ENCODE data around the gene S100A3.
"Not testable (repeated sequence)": the region's sequence is repeated elsewhere in the genome, so short reads cannot be mapped to it uniquely, and the experiment has no call there.

S100A3 gene

DNA sequence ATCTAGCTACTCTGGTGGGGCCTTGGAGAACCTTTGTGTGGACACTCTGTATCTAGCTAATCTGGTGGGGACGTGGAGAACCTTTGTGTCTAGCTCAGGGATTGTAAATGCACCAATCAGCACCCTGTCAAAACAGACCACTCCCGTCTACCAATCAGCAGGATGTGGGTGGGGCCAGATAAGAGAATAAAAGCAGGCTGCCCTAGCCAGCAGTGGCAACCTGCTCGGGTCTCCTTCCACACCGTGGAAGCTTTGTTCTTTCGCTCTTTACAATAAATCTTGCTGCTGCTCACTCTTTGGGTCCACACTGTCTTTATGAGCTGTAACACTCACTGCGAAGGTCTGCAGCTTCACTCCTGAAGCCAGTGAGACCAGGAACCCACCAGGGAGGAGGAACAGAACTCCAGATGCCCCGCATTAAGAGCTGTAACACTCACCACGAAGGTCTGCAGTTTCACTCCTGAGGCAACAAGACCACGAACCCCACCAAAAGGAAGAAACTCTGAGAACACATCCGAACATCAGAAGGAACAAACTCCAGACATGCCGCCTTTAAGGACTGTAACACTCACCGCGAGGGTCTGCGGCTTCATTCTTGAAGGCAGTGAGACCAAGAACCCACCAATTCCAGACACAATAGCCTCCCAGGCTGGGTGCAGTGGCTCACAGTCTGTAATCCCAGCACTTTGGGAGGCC lies 26.6 kb downstream of the S100A3 start:
- H3K9me3 Mint-ChIP-seq; H3K27me3 Mint-ChIP-seq; ATAC-seq; DNase-seq; H3K4me1 Mint-ChIP-seq; H3K27ac Mint-ChIP-seq; H3K36me3 Mint-ChIP-seq (ENCODE audit: low read depth): not testable (repeated sequence)
- H3K4me3 Mint-ChIP-seq = peak overlapping the region; percentile 8

DNA sequence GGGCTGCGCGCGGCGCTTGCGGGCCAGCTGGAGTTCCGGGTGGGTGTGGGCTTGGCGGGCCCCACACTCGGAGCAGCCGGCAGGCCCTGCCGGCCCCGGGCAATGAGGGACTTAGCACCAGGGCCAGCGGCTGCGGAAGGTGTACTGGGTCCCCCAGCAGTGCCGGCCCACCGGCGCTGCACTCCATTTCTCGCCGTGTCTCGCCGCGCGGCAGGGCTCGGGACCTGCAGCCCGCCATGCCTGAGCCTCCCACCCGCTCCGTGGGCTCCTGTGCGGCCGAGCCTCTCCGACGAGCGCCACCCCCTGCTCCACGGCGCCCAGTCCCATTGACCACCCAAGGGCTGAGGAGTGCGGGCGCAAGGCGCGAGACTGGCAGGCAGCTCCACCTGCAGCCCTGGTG lies 27.2 kb downstream of the S100A3 start:
- not testable (repeated sequence) for H3K27me3 Mint-ChIP-seq; H3K27ac Mint-ChIP-seq; H3K4me1 Mint-ChIP-seq; H3K36me3 Mint-ChIP-seq (ENCODE audit: low read depth); H3K9me3 Mint-ChIP-seq; DNase-seq; H3K4me3 Mint-ChIP-seq; ATAC-seq

DNA sequence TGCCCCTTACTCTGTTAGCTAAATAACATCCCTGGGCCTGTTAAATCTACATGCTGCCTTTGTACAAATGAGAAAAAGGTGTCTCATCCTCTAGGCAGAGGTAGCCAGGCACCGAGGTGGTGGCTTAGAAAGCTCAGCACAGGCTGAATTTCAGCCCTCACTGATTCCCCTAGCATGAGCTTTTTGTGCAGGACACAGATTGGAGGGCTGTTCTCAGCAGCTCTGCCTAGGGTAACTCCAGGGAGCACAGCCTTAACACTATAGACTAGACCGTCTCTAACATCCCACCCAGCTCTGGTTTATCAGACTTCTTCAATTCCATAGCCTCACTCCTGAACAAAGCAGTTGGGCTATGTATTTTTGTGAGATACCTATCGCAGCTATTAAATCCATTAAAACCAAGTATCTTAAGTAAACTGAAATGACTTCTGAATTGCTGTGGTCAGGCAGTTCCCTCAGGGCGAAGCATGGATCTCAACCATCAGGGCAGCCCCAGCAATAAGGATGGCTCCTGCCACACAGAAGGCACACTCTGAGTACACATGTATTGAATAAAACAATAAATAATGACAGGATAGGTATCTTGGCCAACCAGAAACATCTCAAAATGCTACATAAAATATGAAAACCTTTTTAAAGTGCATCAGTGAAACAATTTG lies 28.1 kb downstream of the S100A3 start:
- Mint-ChIP-seq H3K4me3 (no peak overlapping the region), H3K4me1 (peaks cover 5% of the 10 kb centered on the region), H3K36me3 (ENCODE audit: low read depth) (no peaks in the 10 kb centered on the region), H3K9me3 (no peaks in the 10 kb centered on the region), H3K27ac (no peak overlapping the region), H3K27me3 (no peaks in the 10 kb centered on the region)
- DNase-seq (no peak), ATAC-seq (no peak)

DNA sequence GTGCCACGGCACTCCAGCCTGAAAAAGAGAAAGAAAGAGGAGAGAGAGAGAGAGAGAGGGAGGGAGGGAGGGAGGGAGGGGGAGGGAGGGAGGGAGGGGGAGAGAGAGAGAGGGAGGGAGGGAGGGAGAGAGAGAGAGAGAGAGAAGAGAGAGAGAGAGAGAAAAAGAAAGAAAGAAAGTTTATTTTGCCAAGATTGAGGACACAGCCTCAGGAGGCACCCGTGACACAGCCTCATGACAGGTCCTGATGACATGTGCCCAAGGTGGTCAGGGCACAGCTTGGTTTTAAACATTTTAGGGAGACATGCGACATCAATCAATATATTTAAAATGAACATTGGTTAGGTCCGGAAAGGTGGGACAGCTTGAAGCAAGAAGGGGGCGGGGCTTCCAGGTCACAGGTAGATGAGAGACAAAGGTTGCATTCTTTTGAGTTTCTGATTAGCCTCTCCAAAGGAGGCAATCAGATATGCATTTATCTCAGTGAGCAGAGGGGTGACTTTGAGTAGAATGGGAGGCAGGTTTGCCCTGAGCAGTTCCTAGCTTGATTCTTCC lies 28.8 kb downstream of the S100A3 start:
- not testable (repeated sequence) for H3K27me3 Mint-ChIP-seq; DNase-seq; H3K9me3 Mint-ChIP-seq; H3K4me3 Mint-ChIP-seq; H3K4me1 Mint-ChIP-seq; H3K36me3 Mint-ChIP-seq (ENCODE audit: low read depth); H3K27ac Mint-ChIP-seq; ATAC-seq

DNA sequence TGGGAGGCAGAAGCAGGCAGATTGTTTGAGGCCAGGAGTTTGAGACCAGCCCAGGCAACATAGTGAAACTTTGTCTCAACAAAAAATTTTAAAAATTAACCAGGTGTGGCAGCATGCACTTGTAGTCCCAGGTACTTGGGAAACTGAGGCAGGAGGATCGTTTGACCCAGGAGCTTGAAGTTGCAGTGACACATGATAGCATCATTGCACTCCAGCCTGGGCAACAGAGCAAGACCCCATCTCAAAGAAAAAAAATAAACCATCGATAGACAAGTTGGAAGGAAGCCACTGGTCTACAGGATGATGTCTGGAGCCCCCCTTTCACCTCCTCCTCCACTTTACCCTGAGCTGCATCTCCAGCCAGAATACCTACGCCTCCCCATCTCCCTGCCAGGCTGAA lies 29.8 kb downstream of the S100A3 start:
- ATAC-seq = no peak
- H3K27me3 Mint-ChIP-seq = no peaks in the 10 kb centered on the region
- H3K4me3 Mint-ChIP-seq = no peak overlapping the region
- no peak overlapping the region for H3K27ac Mint-ChIP-seq
- no peaks in the 10 kb centered on the region for H3K36me3 Mint-ChIP-seq (ENCODE audit: low read depth)
- DNase-seq = no peak
- no peaks in the 10 kb centered on the region for H3K9me3 Mint-ChIP-seq
- peaks cover 5% of the 10 kb centered on the region for H3K4me1 Mint-ChIP-seq

DNA sequence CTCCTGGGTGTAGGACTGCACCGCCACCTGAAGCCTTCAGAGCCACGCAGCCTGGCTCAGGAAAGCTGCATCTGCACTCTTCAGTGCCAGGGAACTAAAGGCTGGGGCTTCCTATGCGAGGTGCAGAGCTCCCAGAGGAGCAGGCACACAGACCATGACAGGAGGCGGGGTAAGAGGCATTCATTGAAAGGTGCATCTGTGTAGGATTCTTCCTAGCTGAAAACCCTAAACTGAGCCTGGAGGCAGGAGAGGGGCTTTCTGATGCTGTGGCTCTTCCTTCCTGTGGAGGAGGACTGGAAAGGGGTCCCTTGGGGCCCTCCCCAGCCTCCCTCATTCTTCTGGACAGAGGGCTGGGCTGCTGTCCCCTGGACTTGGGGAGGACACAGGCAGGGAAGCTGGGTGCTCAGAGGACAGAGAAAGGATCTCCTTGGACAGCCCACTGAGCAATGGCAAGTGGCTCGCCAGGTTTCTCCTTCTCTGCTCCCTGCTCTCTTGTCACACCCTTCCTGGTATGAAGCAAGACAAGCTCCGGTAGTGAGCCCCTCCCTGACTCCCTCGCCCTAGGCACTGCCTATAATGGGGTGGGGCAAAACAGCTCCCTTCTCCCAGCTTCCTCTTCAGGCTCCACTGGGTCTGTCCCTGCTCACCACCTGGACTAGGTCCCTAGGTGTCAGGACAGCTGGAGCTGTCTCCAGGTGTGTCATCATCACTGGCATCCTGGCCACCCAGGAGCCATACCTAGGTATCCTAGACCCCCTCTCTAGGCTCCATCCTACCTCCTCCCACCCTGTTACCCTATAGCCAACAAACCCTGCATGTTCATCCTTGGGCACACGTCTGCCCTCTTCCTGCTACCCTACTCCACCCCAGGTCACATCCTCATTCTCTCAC lies 33.3 kb downstream of the S100A3 start:
- Mint-ChIP-seq H3K27ac (no peak overlapping the region), H3K4me1 (peaks cover 13% of the 10 kb centered on the region), H3K9me3 (no peaks in the 10 kb centered on the region), H3K36me3 (ENCODE audit: low read depth) (no peaks in the 10 kb centered on the region), H3K27me3 (peaks cover 1% of the 10 kb centered on the region), H3K4me3 (no peak overlapping the region)
- ATAC-seq (no peak), DNase-seq (no peak)

DNA sequence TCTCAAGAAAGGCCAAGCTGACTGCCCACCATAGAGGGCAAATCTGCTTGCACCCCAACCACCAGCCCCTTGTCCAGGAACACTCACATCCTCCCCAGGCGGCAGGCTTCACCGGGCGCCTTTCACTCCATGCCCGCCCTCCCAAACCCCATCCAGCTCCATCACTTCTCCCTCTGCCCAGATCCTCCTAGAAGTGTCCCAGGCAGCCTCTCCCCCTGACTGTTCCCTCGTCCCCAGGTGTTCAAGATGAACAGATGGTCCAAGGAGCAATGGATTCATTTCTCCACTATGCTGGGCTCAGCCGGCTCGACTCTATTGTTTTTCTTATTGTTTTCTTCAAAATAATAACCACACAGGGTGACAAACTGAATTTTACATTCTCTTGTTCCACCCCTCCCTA lies 35.4 kb downstream of the S100A3 start:
- H3K27me3 Mint-ChIP-seq = peaks cover 1% of the 10 kb centered on the region
- H3K4me3 Mint-ChIP-seq = no peak overlapping the region
- peaks cover 15% of the 10 kb centered on the region for H3K4me1 Mint-ChIP-seq
- ATAC-seq (no peak), DNase-seq (no peak)
- no peak overlapping the region for H3K27ac Mint-ChIP-seq
- no peaks in the 10 kb centered on the region for H3K9me3 Mint-ChIP-seq
- H3K36me3 Mint-ChIP-seq (ENCODE audit: low read depth) = no peaks in the 10 kb centered on the region

DNA sequence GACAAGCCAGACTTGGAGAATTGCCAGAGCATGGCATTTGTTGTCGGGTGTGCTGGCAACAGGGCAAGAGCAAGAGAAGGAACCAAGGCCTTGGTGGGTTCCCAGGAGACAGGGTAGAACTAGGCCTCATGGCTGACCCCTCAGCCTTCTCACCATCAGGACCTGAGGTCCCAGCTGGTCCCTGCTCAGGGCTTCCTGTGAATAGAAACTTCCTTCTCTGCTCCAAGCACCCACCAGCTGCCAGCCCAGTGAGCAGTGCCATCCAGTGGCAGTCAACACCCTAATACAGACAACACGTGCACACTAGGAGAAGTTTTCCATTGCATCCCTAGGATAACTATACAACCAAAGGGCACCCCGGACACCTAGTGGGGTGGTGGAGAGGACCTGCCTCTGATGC lies 36.0 kb downstream of the S100A3 start:
- H3K36me3 Mint-ChIP-seq (ENCODE audit: low read depth) = no peaks in the 10 kb centered on the region
- H3K27me3 Mint-ChIP-seq = peaks cover 1% of the 10 kb centered on the region
- no peak for ATAC-seq
- no peak for DNase-seq
- H3K9me3 Mint-ChIP-seq = no peaks in the 10 kb centered on the region
- H3K4me3 Mint-ChIP-seq = no peak overlapping the region
- no peak overlapping the region for H3K27ac Mint-ChIP-seq
- peaks cover 15% of the 10 kb centered on the region for H3K4me1 Mint-ChIP-seq

DNA sequence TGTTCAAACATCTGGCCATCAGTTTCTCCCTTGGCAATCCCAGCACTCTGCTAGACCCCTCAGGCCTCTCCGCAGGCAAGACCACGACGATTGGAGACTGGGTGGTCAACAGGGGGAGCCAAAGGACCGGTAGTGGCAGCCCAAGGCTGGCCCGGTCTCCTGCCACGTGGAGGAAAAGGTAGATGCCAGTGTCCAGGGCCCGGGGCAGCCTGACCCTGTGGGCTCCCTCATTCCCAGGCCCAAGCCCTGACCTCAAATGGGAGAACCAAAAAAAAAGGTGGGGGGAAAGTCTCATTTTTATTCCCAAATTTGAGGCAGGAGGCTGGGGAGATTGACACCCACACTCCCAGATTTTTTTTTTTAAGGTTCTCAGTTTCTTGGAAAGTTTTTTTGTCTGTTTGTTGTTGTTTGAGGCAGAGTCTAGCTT lies 38.1 kb downstream of the S100A3 start:
- Mint-ChIP-seq H3K36me3 (ENCODE audit: low read depth) (no peaks in the 10 kb centered on the region), H3K4me1 (peaks cover 15% of the 10 kb centered on the region), H3K27me3 (peaks cover 1% of the 10 kb centered on the region), H3K9me3 (no peaks in the 10 kb centered on the region), H3K27ac (peak overlapping the region; percentile 89), H3K4me3 (no peak overlapping the region)
- ATAC-seq (peak; percentile 86), DNase-seq (peak; percentile 90)

DNA sequence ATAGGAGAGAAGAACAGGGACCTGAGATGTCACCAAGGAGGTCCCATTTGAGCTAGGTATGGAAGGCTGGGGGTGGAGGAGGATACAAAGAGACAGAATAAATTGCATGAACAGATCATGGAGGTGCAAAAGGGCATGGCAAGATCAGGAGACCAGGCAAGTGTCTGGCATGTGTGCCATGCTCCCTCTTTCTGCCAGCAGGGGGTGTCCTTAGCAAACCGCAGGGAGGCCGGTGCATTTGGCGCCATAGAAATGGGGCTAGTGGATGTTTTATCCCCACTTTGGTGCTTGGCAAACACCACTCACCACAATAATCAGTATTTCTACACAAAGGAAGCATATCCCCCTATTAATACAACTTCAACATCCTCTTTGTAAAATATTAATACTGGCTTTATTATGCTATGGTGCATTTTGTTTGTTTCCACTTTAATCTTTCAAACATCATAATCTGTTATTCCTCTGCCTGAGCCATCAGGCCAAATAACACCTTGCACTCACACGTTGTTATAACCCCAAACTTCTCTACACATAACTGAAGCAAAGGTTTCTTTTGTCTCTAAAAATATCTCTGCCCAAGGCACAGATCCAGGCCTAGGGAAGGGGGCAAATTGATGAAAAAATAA lies 39.2 kb downstream of the S100A3 start:
- no peak overlapping the region for H3K27ac Mint-ChIP-seq
- no peak overlapping the region for H3K4me3 Mint-ChIP-seq
- DNase-seq (peak; percentile 80), ATAC-seq (peak; percentile 46)
- H3K36me3 Mint-ChIP-seq (ENCODE audit: low read depth) = no peaks in the 10 kb centered on the region
- H3K4me1 Mint-ChIP-seq = peaks cover 16% of the 10 kb centered on the region
- H3K27me3 Mint-ChIP-seq = peaks cover 1% of the 10 kb centered on the region
- H3K9me3 Mint-ChIP-seq = no peaks in the 10 kb centered on the region

DNA sequence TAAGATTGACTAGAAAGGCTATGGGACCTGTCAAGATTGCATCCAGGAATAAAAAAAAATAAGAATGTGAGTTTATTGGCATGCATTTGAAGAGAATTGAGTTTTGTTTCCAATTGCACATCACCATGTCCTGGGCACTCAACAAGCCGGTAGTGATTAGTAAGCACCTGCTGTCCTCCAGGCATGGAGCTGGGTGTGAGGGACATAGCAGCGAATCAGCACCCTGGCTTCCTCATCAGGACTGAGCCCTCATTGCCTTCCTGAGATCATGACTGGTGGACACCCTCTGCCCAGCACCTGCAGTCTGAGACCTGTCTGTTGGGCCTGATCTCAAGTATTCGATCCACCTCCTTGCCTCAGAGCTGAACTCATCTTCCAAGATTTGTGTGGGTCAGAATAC lies 40.0 kb downstream of the S100A3 start:
- no peak for ATAC-seq
- H3K9me3 Mint-ChIP-seq = no peaks in the 10 kb centered on the region
- no peak overlapping the region for H3K27ac Mint-ChIP-seq
- H3K36me3 Mint-ChIP-seq (ENCODE audit: low read depth) = no peaks in the 10 kb centered on the region
- H3K27me3 Mint-ChIP-seq = peaks cover 1% of the 10 kb centered on the region
- H3K4me3 Mint-ChIP-seq = no peak overlapping the region
- H3K4me1 Mint-ChIP-seq = peaks cover 19% of the 10 kb centered on the region
- DNase-seq = no peak

DNA sequence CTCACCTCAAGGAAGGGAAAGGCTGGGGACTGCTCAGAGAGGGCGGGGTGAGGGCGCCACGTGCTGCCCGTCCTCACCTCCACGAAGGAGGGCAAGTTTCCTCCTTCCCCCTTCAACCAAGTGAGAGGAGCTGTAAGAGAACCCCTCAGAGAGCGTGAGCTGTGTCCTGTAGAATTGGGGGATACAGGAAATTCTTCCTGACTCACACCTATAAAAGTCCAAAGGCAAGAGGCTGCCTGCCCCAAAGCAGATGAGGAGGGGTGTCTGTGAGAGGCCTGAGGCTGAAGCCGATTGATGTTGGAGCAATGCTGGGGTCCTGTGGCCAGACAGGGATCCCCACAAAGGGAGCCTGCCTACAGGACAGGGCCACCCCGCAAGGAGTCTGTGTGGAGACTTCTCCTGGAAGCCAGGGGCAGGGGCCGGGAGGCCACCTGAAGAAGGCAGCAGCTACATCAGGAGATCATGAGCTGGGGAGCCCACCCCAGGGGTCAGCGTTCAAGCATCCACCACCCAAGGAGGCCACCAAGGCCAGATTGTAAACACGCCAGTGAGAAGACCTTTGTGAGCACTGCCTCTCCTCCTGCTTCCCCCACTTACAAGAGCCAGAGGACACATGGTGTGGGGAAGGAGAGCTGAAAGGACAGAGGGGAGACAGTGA lies 41.0 kb downstream of the S100A3 start:
- H3K36me3 Mint-ChIP-seq (ENCODE audit: low read depth) = no peaks in the 10 kb centered on the region
- no peak overlapping the region for H3K27ac Mint-ChIP-seq
- no peaks in the 10 kb centered on the region for H3K9me3 Mint-ChIP-seq
- H3K4me3 Mint-ChIP-seq = no peak overlapping the region
- DNase-seq = no peak
- ATAC-seq = no peak
- peaks cover 1% of the 10 kb centered on the region for H3K27me3 Mint-ChIP-seq
- H3K4me1 Mint-ChIP-seq = peaks cover 18% of the 10 kb centered on the region

DNA sequence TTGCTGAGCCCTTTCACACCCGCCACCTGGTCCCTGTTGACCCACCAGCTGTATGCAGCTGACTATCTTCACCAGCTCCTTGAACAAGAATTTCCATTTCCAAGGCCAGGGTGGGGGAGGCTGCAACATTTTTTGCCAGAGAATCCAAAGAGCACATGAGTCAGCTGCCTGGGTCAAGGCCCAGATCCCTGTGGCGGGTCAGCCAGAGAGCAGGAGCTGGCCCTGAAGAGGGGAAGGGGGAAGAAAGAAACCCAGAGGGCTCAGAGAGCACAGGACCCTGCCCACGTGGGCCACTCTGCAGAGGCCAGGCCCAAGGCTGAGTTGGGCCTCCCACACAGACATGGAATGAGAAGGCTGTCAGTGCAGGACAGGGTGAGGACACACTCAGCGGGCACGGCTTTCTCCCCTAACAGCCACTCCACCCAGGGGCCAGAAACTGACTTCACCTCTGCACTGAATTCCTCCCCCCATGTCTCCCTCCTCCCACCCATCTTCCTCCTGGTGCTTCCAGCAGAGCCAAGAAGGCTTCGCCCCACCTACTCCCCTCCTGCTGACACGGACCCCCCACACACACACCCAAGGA lies 42.1 kb downstream of the S100A3 start:
- peaks cover under 1% of the 10 kb centered on the region for H3K27me3 Mint-ChIP-seq
- no peaks in the 10 kb centered on the region for H3K9me3 Mint-ChIP-seq
- no peak overlapping the region for H3K27ac Mint-ChIP-seq
- DNase-seq (no peak), ATAC-seq (no peak)
- H3K36me3 Mint-ChIP-seq (ENCODE audit: low read depth) = no peaks in the 10 kb centered on the region
- no peak overlapping the region for H3K4me3 Mint-ChIP-seq
- peaks cover 17% of the 10 kb centered on the region for H3K4me1 Mint-ChIP-seq

DNA sequence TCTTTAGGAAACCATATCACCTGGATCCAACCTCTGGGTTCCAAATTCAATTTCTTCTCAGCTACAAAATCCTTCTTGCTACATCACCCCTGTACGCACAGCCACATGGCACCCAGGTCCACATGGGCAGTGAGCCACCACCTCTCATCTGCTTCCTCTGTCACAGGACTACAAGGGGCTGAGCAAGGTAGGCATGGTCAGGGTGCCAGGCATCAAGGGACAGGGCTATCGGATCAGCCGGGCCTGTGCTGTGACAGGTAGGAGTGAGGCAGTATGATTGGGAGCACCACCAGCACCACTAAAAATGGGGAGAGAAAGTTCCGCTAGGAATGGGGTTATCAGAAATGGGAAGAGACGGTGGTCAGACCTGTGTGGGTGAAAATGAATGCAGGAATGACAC lies 42.7 kb downstream of the S100A3 start:
- H3K4me3 Mint-ChIP-seq = no peak overlapping the region

More for the DNA sequence above, 42.7 kb downstream of the S100A3 start:
- no peaks in the 10 kb centered on the region for H3K27me3 Mint-ChIP-seq
- no peaks in the 10 kb centered on the region for H3K36me3 Mint-ChIP-seq (ENCODE audit: low read depth)
- DNase-seq = no peak
- ATAC-seq = no peak
- H3K4me1 Mint-ChIP-seq = peaks cover 13% of the 10 kb centered on the region
- peak overlapping the region; percentile 41 for H3K27ac Mint-ChIP-seq
- H3K9me3 Mint-ChIP-seq = no peaks in the 10 kb centered on the region
